Liver (tissue), 9 donors: Measurements from ENCODE around the gene ZNF775. TPM values are rescaled to one million over a fixed set of nuclear protein-coding genes. Genes with fewer than 3 reads are reported as not detected.

Experiments
- DNase-seq: peaks from one replicate; pipeline ENCODE4 v3.0.0-alpha.2; 2017; ENCODE audit warnings: low spot score
- H3K27ac ChIP-seq, 2 donors: one replicate each; pipeline ENCODE4 v1.7.0; 2013; ENCODE audit warnings: inconsistent platforms in 2 of 2, low read length in 2 of 2, control low read depth in 1 of 2, low read depth in 1 of 2, mild to moderate bottlenecking in 1 of 2
- H3K27me3 ChIP-seq, 4 donors: one replicate each; pipeline versions ENCODE4 v1.6.1 to v1.7.0; 2013; ENCODE audit warnings: low read length in 3 of 4, inconsistent platforms in 1 of 4, mild to moderate bottlenecking in 1 of 4, moderate library complexity in 1 of 4; ENCODE audit not compliant: control insufficient read depth in 4 of 4, insufficient read depth in 4 of 4
- H3K36me3 ChIP-seq, 4 donors: one replicate each; pipeline versions ENCODE4 v1.6.1 to v1.7.0; 2013; ENCODE audit warnings: low read length in 3 of 4, mild to moderate bottlenecking in 3 of 4, low read depth in 1 of 4, moderate library complexity in 1 of 4; ENCODE audit not compliant: control insufficient read depth in 4 of 4, insufficient read depth in 3 of 4
- H3K4me1 ChIP-seq, 4 donors: one replicate each; pipeline versions ENCODE4 v1.6.1 to v1.7.0; 2013; ENCODE audit warnings: low read length in 3 of 4, mild to moderate bottlenecking in 3 of 4, moderate library complexity in 1 of 4; ENCODE audit not compliant: control insufficient read depth in 4 of 4, insufficient read depth in 4 of 4
- H3K4me3 ChIP-seq, 3 donors: one replicate each; pipeline versions ENCODE4 v1.6.1 to v1.7.0; 2013; ENCODE audit warnings: low read length in 3 of 3, control low read depth in 1 of 3, low read depth in 1 of 3, mild to moderate bottlenecking in 1 of 3
- H3K9ac ChIP-seq, 2 donors: one replicate each; pipeline ENCODE4 v1.7.0; 2013; ENCODE audit warnings: low read length in 2 of 2, mild to moderate bottlenecking in 2 of 2, moderate library complexity in 2 of 2, control low read depth in 1 of 2, low read depth in 1 of 2
- H3K9me3 ChIP-seq, 4 donors: one replicate each; pipeline versions ENCODE4 v1.6.1 to v1.7.0; 2013; ENCODE audit warnings: low read length in 3 of 4; ENCODE audit not compliant: control insufficient read depth in 4 of 4
- EGR1 ChIP-seq, 2 donors: IDR thresholded peaks; 2 replicates each; pipeline ENCODE4 v1.6.1; 2016 to 2018; ENCODE audit warnings: antibody characterized with exemption in 2 of 2, low read depth in 2 of 2
- FOXA2 ChIP-seq: IDR thresholded peaks from 2 replicates; pipeline ENCODE4 v1.6.1; 2016; ENCODE audit warnings: antibody characterized with exemption
- HNF4A ChIP-seq, 2 donors: conservative IDR thresholded peaks; 2 replicates each; pipeline ENCODE4 v1.6.1; 2016; ENCODE audit warnings: antibody characterized with exemption in 2 of 2, mild to moderate bottlenecking in 2 of 2
- HNF4G ChIP-seq: IDR thresholded peaks from 2 replicates; pipeline ENCODE4 v1.6.1; 2016; ENCODE audit warnings: antibody characterized with exemption
- JUND ChIP-seq, 2 donors: IDR thresholded peaks; 2 replicates each; pipeline ENCODE4 v1.6.1; 2016; ENCODE audit warnings: antibody characterized with exemption in 2 of 2
- RAD21 ChIP-seq, 2 donors: IDR thresholded peaks; 2 replicates each; pipeline ENCODE4 v1.6.1; 2016; ENCODE audit warnings: antibody characterized with exemption in 2 of 2, mild to moderate bottlenecking in 2 of 2
- RXRA ChIP-seq, 2 donors: IDR thresholded peaks; 2 replicates each; pipeline ENCODE4 v1.6.1; 2017 to 2018; ENCODE audit warnings: antibody characterized with exemption in 2 of 2, mild to moderate bottlenecking in 1 of 2
- SP1 ChIP-seq: IDR thresholded peaks from 2 replicates; pipeline ENCODE4 v1.6.1; 2018; ENCODE audit warnings: antibody characterized with exemption, mild to moderate bottlenecking
- YY1 ChIP-seq: IDR thresholded peaks from 2 replicates; pipeline ENCODE4 v1.6.1; 2016; ENCODE audit warnings: antibody characterized with exemption, mild to moderate bottlenecking
- WGBS: extraction: QIAGEN DNeasy Blood & Tissue Kit; methylation state at CpG from one replicate; pipeline ENCODE4 v1.1.7; 2013; 5-methylcytosine and 5-hydroxymethylcytosine counted together
- polyA plus RNA-seq, 2 donors: library from polyadenylated mRNA; stranded (reverse) in 1 of 2; unstranded in 1 of 2; fragments of 200-250 nt in 1 of 2; fragments of >200 nt in 1 of 2; fragmentation: Nextera tagmentation in 1 of 2; extraction: Ambion mirVana in 1 of 2; gene quantifications; one replicate each; pipeline versions ENCODE4 v1.2.1 to v1.2.3, GENCODE V29; 2013 to 2015
- total RNA-seq, 2 donors: library from RNA; depleted of rRNA; stranded (reverse); fragments of >200 nt; gene quantifications; one replicate each; pipeline ENCODE4 v1.2.3, GENCODE V29; 2014
- TF ChIP-seq, protein P1 (sequence below): IDR thresholded peaks from 2 replicates; pipeline ENCODE4 v1.6.1; 2016; ENCODE audit warnings: antibody characterized with exemption
- TF ChIP-seq, protein P2 (sequence below): IDR thresholded peaks from 2 replicates; pipeline ENCODE4 v1.6.1; 2016; ENCODE audit warnings: antibody characterized with exemption
- TF ChIP-seq, protein P3 (sequence below): IDR thresholded peaks from 2 replicates; pipeline ENCODE4 v1.6.1; 2016; ENCODE audit warnings: antibody characterized with exemption
- TF ChIP-seq, protein P4 (sequence below): fragments of 150-350 bp; IDR thresholded peaks from 2 replicates; pipeline ENCODE4 v1.5.1; 2017; ENCODE audit warnings: improper control_type of control experiment, low read depth, low read length; ENCODE audit not compliant: missing input control
- TF ChIP-seq, protein P5 (sequence below): IDR thresholded peaks from 2 replicates; pipeline ENCODE4 v1.6.1; 2016; ENCODE audit warnings: antibody characterized with exemption, mild to moderate bottlenecking
- donor health status: healthy.
- donor health status: healthy.
- donor health status: healthy.
- donor health status: healthy.
- donor health status: healthy.

Gene ZNF775
- total and polyA plus RNA-seq, 4 donors: 0.08 to 3.1 (median 0.52) TPM

DNA sequence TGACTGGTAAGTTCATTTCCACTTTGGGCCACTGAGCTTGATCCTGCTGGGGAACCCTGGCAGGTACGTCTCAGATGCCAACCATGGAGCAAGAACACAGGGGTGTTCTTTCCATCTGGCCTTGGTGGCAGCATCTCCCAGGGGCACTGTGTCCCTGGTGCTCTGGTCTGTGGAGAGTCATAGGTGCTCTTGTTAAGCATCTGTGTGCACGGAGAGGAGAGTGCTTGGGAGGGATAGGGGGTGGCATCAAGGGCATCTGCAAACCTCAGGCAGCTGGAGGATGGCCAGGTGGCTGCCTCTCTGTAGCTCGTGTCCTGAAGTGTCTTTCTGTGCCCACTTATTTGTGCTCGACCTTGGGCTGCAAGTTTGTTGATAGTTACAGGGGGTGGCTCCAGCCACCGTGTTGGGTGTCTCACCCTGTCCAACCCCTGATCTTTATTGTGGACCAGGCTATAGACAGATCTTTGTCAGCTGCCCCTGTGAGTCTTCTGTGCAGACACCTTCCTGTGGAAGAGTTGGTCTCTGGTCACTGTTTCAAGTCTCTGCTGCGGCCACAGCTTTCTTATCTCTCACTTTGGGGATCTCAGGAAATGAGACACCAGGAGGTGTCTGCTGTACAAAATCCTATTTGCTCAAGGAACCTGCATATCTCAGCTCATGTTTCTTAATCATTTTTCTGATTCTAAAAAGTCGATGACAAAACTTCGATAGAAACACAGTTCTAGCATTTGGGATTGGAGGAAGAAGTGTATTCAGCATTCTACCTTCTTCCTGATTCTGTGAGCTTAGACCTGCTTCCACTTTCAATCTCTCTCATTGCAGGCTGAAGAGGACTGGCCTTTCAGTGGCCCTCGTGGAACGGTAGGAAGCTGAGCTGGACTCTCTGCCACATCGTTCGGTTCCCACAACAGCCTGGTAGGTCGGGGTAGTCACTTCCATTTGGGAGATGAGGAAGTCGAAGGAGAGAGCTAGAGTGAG is 54.1 kb downstream of the ZNF775 start (continued):
- TF ChIP-seq, protein P1, sequence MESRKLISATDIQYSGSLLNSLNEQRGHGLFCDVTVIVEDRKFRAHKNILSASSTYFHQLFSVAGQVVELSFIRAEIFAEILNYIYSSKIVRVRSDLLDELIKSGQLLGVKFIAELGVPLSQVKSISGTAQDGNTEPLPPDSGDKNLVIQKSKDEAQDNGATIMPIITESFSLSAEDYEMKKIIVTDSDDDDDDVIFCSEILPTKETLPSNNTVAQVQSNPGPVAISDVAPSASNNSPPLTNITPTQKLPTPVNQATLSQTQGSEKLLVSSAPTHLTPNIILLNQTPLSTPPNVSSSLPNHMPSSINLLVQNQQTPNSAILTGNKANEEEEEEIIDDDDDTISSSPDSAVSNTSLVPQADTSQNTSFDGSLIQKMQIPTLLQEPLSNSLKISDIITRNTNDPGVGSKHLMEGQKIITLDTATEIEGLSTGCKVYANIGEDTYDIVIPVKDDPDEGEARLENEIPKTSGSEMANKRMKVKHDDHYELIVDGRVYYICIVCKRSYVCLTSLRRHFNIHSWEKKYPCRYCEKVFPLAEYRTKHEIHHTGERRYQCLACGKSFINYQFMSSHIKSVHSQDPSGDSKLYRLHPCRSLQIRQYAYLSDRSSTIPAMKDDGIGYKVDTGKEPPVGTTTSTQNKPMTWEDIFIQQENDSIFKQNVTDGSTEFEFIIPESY: no peak
- TF ChIP-seq EGR1 (IDR thresholded peaks at IDR 0.05; ENCODE audit: low read depth in 2 of 2) (no peak), HNF4G (no peak), RAD21 (IDR thresholded peaks at IDR 0.05) (no peak), RXRA (IDR thresholded peaks at IDR 0.05) (no peak), YY1 (no peak), SP1 (no peak), FOXA2 (no peak), HNF4A (conservative IDR thresholded peaks at IDR 0.05) (no peak)
- TF ChIP-seq, protein P2, sequence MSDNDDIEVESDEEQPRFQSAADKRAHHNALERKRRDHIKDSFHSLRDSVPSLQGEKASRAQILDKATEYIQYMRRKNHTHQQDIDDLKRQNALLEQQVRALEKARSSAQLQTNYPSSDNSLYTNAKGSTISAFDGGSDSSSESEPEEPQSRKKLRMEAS: no peak

DNA sequence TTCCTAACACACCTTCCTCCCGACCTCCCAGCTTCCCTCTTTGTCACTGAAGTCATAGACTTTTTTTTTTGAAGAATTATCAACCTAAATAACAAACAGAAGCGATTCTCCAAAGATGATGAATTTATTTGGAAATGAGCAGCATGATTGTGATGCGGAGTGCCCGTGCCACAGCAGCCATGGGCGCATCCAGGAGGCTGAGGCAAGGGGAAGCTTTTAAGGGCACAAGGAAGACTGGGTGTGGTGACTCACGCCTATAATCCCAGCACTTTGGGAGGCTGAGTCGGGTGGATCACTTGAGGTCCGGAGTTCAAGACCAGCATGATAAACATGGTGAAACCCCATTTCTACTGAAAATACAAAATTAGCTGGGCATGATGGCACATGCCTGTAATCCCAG is 55.1 kb downstream of the ZNF775 start:
- H3K36me3 ChIP-seq: no peaks in the 10 kb centered on the region
- no peaks in the 10 kb centered on the region for H3K27me3 ChIP-seq
- no peak for DNase-seq
- no peak overlapping the region for H3K9ac ChIP-seq
- H3K27ac ChIP-seq: no peak overlapping the region
- 85% methylated on average over 8 of the region's 8 CpGs for WGBS
- TF ChIP-seq, protein P3, sequence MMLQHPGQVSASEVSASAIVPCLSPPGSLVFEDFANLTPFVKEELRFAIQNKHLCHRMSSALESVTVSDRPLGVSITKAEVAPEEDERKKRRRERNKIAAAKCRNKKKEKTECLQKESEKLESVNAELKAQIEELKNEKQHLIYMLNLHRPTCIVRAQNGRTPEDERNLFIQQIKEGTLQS: no peak
- TF ChIP-seq, protein P4, sequence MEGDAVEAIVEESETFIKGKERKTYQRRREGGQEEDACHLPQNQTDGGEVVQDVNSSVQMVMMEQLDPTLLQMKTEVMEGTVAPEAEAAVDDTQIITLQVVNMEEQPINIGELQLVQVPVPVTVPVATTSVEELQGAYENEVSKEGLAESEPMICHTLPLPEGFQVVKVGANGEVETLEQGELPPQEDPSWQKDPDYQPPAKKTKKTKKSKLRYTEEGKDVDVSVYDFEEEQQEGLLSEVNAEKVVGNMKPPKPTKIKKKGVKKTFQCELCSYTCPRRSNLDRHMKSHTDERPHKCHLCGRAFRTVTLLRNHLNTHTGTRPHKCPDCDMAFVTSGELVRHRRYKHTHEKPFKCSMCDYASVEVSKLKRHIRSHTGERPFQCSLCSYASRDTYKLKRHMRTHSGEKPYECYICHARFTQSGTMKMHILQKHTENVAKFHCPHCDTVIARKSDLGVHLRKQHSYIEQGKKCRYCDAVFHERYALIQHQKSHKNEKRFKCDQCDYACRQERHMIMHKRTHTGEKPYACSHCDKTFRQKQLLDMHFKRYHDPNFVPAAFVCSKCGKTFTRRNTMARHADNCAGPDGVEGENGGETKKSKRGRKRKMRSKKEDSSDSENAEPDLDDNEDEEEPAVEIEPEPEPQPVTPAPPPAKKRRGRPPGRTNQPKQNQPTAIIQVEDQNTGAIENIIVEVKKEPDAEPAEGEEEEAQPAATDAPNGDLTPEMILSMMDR: no peak
- TF ChIP-seq HNF4A (conservative IDR thresholded peaks at IDR 0.05) (no peak), JUND (IDR thresholded peaks at IDR 0.05) (no peak), FOXA2 (no peak), RAD21 (IDR thresholded peaks at IDR 0.05) (no peak), YY1 (no peak)
- TF ChIP-seq, protein P5, sequence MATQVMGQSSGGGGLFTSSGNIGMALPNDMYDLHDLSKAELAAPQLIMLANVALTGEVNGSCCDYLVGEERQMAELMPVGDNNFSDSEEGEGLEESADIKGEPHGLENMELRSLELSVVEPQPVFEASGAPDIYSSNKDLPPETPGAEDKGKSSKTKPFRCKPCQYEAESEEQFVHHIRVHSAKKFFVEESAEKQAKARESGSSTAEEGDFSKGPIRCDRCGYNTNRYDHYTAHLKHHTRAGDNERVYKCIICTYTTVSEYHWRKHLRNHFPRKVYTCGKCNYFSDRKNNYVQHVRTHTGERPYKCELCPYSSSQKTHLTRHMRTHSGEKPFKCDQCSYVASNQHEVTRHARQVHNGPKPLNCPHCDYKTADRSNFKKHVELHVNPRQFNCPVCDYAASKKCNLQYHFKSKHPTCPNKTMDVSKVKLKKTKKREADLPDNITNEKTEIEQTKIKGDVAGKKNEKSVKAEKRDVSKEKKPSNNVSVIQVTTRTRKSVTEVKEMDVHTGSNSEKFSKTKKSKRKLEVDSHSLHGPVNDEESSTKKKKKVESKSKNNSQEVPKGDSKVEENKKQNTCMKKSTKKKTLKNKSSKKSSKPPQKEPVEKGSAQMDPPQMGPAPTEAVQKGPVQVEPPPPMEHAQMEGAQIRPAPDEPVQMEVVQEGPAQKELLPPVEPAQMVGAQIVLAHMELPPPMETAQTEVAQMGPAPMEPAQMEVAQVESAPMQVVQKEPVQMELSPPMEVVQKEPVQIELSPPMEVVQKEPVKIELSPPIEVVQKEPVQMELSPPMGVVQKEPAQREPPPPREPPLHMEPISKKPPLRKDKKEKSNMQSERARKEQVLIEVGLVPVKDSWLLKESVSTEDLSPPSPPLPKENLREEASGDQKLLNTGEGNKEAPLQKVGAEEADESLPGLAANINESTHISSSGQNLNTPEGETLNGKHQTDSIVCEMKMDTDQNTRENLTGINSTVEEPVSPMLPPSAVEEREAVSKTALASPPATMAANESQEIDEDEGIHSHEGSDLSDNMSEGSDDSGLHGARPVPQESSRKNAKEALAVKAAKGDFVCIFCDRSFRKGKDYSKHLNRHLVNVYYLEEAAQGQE: no peak
- H3K4me1 ChIP-seq: no peaks in the 10 kb centered on the region
- no peak overlapping the region for H3K4me3 ChIP-seq
- no peaks in the 10 kb centered on the region for H3K9me3 ChIP-seq
